ENCODE measurements around the gene CORO7. TPM values are rescaled to one million over a fixed set of nuclear protein-coding genes. Genes with fewer than 3 reads are reported as not detected.
A peak's percentile ranks its signal among the peaks of the same experiment; 100 is the strongest.

Gene CORO7
- total RNA-seq, 1 experiment from 2014 or later: 51.0 TPM

GRCh38 chr16:4380119-4381063, 36.0 kb downstream of the CORO7 start:
- no peak for TF ChIP-seq CTCF (IDR thresholded peaks at IDR 0.05; ENCODE audit: unreplicated experiment)
- Mint-ChIP-seq H3K4me1 (ENCODE audit: low read depth, unreplicated experiment) (peaks cover 32% of the 10 kb centered on the region), H3K4me3 (ENCODE audit: low read depth, unreplicated experiment) (no peak overlapping the region), H3K27me3 (ENCODE audit: unreplicated experiment) (no peaks in the 10 kb centered on the region), H3K9me3 (ENCODE audit: low read depth, unreplicated experiment) (no peaks in the 10 kb centered on the region), H3K36me3 (ENCODE audit: insufficient read depth, unreplicated experiment) (peaks cover 81% of the 10 kb centered on the region), H3K27ac (ENCODE audit: unreplicated experiment) (no peak overlapping the region)
- no peak for DNase-seq
- no TSS peak for BruUV-seq (replicated peaks)
- intact Hi-C loops (cut with micrococcal nuclease; ENCODE audit: unreplicated experiment): no loop called here
- CTCF ChIA-PET: interaction anchor here (0.6 to 1.7 kb wide), 2 partner anchors 36 to 181 kb away, joined by 4 read pairs; partner anchors contain the start of gene CORO7

- H3K9me3 Mint-ChIP-seq (ENCODE audit: low read depth, unreplicated experiment): no peaks in the 10 kb centered on the region
- BruUV-seq (replicated peaks): no TSS peak
Observed at GRCh38 chr16:4378999-4379690, 37.3 kb downstream of the CORO7 start.

GRCh38 chr16:4378161-4378666, 38.2 kb downstream of the CORO7 start:
- no peak for DNase-seq
- H3K36me3 Mint-ChIP-seq (ENCODE audit: insufficient read depth, unreplicated experiment): peaks cover 77% of the 10 kb centered on the region
- CTCF ChIA-PET: interaction anchor here (0.6 to 1.1 kb wide), 2 partner anchors 9 to 15 kb away, joined by 3 read pairs; no protein-coding TSS in a partner anchor
- peak overlapping the region; percentile 14 for H3K4me3 Mint-ChIP-seq (ENCODE audit: low read depth, unreplicated experiment)
- peak overlapping the region; percentile 73 for H3K27ac Mint-ChIP-seq (ENCODE audit: unreplicated experiment)
- intact Hi-C loops (cut with micrococcal nuclease; ENCODE audit: unreplicated experiment): no loop called here
- no peaks in the 10 kb centered on the region for H3K9me3 Mint-ChIP-seq (ENCODE audit: low read depth, unreplicated experiment)
- no peak for TF ChIP-seq CTCF (IDR thresholded peaks at IDR 0.05; ENCODE audit: unreplicated experiment)
- no peaks in the 10 kb centered on the region for H3K27me3 Mint-ChIP-seq (ENCODE audit: unreplicated experiment)
- H3K4me1 Mint-ChIP-seq (ENCODE audit: low read depth, unreplicated experiment): peaks cover 49% of the 10 kb centered on the region
- no TSS peak for BruUV-seq (replicated peaks)

More at GRCh38 chr16:4378999-4379690, 37.3 kb downstream of the CORO7 start:
- DNase-seq: peak; percentile 38
- Mint-ChIP-seq H3K36me3 (ENCODE audit: insufficient read depth, unreplicated experiment) (peaks cover 77% of the 10 kb centered on the region), H3K4me1 (ENCODE audit: low read depth, unreplicated experiment) (peaks cover 45% of the 10 kb centered on the region), H3K4me3 (ENCODE audit: low read depth, unreplicated experiment) (no peak overlapping the region), H3K27ac (ENCODE audit: unreplicated experiment) (no peak overlapping the region), H3K27me3 (ENCODE audit: unreplicated experiment) (no peaks in the 10 kb centered on the region)
- no peak for TF ChIP-seq CTCF (IDR thresholded peaks at IDR 0.05; ENCODE audit: unreplicated experiment)
- intact Hi-C loops (cut with micrococcal nuclease; ENCODE audit: unreplicated experiment): no loop called here
- CTCF ChIA-PET: interaction anchor here (0.6 to 1.7 kb wide), 5 partner anchors 10 to 183 kb away, joined by 3 to 4 read pairs (median 4); partner anchors contain the start of gene CORO7

GRCh38 chr16:4377573-4378154, 38.7 kb downstream of the CORO7 start:
- peak overlapping the region; percentile 73 for H3K27ac Mint-ChIP-seq (ENCODE audit: unreplicated experiment)
- intact Hi-C loops (cut with micrococcal nuclease; ENCODE audit: unreplicated experiment): no loop called here
- no TSS peak for BruUV-seq (replicated peaks)
- peaks cover 77% of the 10 kb centered on the region for H3K36me3 Mint-ChIP-seq (ENCODE audit: insufficient read depth, unreplicated experiment)
- no peak for DNase-seq
- H3K27me3 Mint-ChIP-seq (ENCODE audit: unreplicated experiment): no peaks in the 10 kb centered on the region
- peaks cover 49% of the 10 kb centered on the region for H3K4me1 Mint-ChIP-seq (ENCODE audit: low read depth, unreplicated experiment)
- H3K4me3 Mint-ChIP-seq (ENCODE audit: low read depth, unreplicated experiment): no peak overlapping the region
- CTCF ChIA-PET: interaction anchor here (0.6 to 0.8 kb wide), 2 partner anchors 16 to 25 kb away, joined by 3 to 5 read pairs; no protein-coding TSS in a partner anchor
- TF ChIP-seq CTCF (IDR thresholded peaks at IDR 0.05; ENCODE audit: unreplicated experiment): peak; percentile 29
- H3K9me3 Mint-ChIP-seq (ENCODE audit: low read depth, unreplicated experiment): no peaks in the 10 kb centered on the region

Data from Calu3 (cell line).